ENCODE results near the gene SEC61B.

DNA sequence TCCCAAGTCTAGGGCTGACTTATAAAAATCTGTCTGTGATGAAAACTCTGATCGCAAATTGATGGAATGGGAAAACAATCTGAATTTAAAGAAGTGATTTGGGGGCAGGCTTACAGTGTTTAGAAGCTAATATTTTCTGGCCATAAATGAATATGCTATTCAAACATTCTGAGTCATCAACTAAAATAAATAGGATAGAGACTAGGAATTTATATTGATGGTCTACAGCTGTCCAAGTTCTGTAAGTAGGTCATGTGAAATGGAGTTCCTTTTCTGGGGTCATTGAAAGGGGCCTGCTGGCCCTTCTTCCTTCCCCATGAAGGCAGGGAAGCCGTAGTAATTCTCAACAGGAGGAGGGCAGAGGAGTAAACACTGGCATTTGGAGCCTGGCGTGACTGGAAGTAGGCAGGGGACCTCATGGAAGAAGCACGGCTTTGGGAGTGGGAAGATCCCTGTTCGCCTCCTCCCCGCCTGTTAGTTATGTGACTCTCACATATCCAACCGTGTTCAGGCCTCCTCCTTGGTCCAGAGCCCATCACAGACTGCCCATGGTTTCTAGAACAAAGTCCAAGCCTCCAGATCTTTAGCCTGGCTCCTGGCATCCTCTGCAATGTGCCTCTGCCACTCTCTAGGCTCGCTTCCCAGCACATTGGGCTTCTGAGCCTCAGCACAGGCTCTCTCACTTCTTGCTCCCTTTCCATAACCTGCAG, 32.0 kb upstream of the SEC61B start:
- no peak for TF ChIP-seq SUZ12 (IDR thresholded peaks at IDR 0.05; ENCODE audit: extremely low read depth, insufficient read depth, insufficient read length)
- no peak for TF ChIP-seq YY1 (IDR thresholded peaks at IDR 0.05; ENCODE audit: insufficient read depth, insufficient read length)
- no peak for TF ChIP-seq ZNF274 (IDR thresholded peaks at IDR 0.05; ENCODE audit: low read depth, low read length)
